GM12878 (cell line): ENCODE data around the gene LCLAT1.

ENCODE experiments used
- BRCA1 ChIP-seq: IDR thresholded peaks from 2 replicates; pipeline ENCODE4 v1.6.1; 2011; ENCODE audit warnings: low read depth, low read length, improper control_type of control experiment
- CEBPB ChIP-seq, 2 experiments: fragments of 150-350 bp in 1 of 2; IDR thresholded peaks; 2 replicates each; pipeline ENCODE4 v1.6.1; 2012 to 2014; ENCODE audit warnings: low read depth in 2 of 2, low read length in 2 of 2, borderline replicate concordance in 1 of 2, inconsistent platforms in 1 of 2
- CREB1 ChIP-seq: IDR thresholded peaks from 2 replicates; pipeline ENCODE4 v1.6.1; 2012; ENCODE audit warnings: low read depth, mild to moderate bottlenecking, inconsistent platforms
- ETV6 ChIP-seq, 2 experiments: fragments of 450-650 bp in 1 of 2; IDR thresholded peaks in 1 of 2; conservative IDR thresholded peaks in 1 of 2; 2 replicates each; pipeline ENCODE4 v1.6.1; 2014; ENCODE audit warnings: antibody characterized with exemption in 1 of 2, borderline replicate concordance in 1 of 2, low read depth in 1 of 2, mild to moderate bottlenecking in 1 of 2, moderate library complexity in 1 of 2
- EZH2 ChIP-seq: IDR thresholded peaks from 2 replicates; pipeline ENCODE4 v1.6.1; 2012; ENCODE audit warnings: low read depth, mild to moderate bottlenecking, control low read depth, inconsistent platforms, low read length, borderline replicate concordance; ENCODE audit not compliant: control insufficient read depth
- MYC ChIP-seq: IDR thresholded peaks from 2 replicates; pipeline ENCODE4 v1.6.1; 2011; ENCODE audit warnings: mild to moderate bottlenecking, low read length, moderate library complexity, inconsistent platforms; ENCODE audit not compliant: insufficient read depth, insufficient replicate concordance, insufficient read length, severe bottlenecking
- ZNF24 ChIP-seq: fragments of 450-650 bp; IDR thresholded peaks from 2 replicates; pipeline ENCODE4 v1.6.1; 2017; ENCODE audit warnings: antibody characterized with exemption, mild to moderate bottlenecking
- TF ChIP-seq, protein P1 (sequence below): fragments of 450-650 bp; conservative IDR thresholded peaks from 2 replicates; pipeline ENCODE4 v1.6.1; 2017; ENCODE audit warnings: mild to moderate bottlenecking, moderate library complexity
- TF ChIP-seq, protein P2 (sequence below), 3 experiments: IDR thresholded peaks in 2 of 3; conservative IDR thresholded peaks in 1 of 3; 2 replicates each; pipeline ENCODE4 v1.5.1; 2011; ENCODE audit warnings: low read depth in 3 of 3, low read length in 3 of 3, mild to moderate bottlenecking in 3 of 3, control low read depth in 2 of 3, moderate library complexity in 2 of 3, inconsistent platforms in 1 of 3, mixed read lengths in 1 of 3; ENCODE audit not compliant: control insufficient read depth in 2 of 3, insufficient read depth in 1 of 3; ENCODE audit errors: extremely low read depth in 1 of 3
- TF ChIP-seq, protein P3 (sequence below): fragments of 450-650 bp; IDR thresholded peaks from 2 replicates; pipeline ENCODE4 v1.6.1; 2016; ENCODE audit warnings: mild to moderate bottlenecking
- TF ChIP-seq, protein P4 (sequence below): IDR thresholded peaks from 2 replicates; pipeline ENCODE4 v1.6.1; 2012; ENCODE audit warnings: low read depth, low read length, improper control_type of control experiment

DNA sequence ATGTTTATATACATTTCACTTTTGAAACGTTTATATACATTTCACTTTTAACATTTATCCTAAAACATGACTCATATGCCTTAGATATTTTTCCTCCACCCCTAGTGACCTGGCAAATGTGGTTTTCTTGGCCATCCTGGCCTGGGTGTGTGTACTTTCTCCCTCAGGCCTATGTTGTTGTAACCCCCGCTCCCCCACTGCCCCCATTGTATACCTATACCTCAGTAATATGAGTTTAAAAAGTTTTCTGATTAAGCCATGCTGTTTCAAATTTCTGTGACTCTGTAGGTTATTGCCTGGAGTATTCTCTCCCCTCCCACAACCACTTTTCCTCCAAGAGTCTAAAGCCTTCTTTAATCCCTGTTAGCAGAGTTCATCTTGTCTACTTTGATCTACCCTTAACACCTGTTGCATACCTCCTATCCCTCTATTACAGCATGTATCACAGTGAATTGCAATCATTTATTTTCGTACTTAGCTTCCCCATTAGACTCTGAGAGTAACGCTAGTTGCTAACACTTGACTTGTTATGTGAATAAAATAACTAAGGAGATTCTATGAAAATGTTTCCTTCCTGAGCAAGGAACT lies 67.9 kb downstream of the LCLAT1 start:
- TF ChIP-seq, protein P1, sequence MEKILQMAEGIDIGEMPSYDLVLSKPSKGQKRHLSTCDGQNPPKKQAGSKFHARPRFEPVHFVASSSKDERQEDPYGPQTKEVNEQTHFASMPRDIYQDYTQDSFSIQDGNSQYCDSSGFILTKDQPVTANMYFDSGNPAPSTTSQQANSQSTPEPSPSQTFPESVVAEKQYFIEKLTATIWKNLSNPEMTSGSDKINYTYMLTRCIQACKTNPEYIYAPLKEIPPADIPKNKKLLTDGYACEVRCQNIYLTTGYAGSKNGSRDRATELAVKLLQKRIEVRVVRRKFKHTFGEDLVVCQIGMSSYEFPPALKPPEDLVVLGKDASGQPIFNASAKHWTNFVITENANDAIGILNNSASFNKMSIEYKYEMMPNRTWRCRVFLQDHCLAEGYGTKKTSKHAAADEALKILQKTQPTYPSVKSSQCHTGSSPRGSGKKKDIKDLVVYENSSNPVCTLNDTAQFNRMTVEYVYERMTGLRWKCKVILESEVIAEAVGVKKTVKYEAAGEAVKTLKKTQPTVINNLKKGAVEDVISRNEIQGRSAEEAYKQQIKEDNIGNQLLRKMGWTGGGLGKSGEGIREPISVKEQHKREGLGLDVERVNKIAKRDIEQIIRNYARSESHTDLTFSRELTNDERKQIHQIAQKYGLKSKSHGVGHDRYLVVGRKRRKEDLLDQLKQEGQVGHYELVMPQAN, result no peak
- no peak for TF ChIP-seq ZNF24
- no peak for TF ChIP-seq BRCA1
- TF ChIP-seq, protein P2, sequence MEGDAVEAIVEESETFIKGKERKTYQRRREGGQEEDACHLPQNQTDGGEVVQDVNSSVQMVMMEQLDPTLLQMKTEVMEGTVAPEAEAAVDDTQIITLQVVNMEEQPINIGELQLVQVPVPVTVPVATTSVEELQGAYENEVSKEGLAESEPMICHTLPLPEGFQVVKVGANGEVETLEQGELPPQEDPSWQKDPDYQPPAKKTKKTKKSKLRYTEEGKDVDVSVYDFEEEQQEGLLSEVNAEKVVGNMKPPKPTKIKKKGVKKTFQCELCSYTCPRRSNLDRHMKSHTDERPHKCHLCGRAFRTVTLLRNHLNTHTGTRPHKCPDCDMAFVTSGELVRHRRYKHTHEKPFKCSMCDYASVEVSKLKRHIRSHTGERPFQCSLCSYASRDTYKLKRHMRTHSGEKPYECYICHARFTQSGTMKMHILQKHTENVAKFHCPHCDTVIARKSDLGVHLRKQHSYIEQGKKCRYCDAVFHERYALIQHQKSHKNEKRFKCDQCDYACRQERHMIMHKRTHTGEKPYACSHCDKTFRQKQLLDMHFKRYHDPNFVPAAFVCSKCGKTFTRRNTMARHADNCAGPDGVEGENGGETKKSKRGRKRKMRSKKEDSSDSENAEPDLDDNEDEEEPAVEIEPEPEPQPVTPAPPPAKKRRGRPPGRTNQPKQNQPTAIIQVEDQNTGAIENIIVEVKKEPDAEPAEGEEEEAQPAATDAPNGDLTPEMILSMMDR (IDR thresholded peaks at IDR 0.05 in 2 of 3, conservative IDR thresholded peaks at IDR 0.05 in 1 of 3; ENCODE audit: control insufficient read depth in 2 of 3, extremely low read depth in 1 of 3, insufficient read depth in 1 of 3, low read depth in 3 of 3, low read length in 3 of 3), result no peak
- no peak for TF ChIP-seq CREB1
- no peak for TF ChIP-seq EZH2
- TF ChIP-seq ETV6 (conservative IDR thresholded peaks at IDR 0.05 in 1 of 2, IDR thresholded peaks at IDR 0.05 in 1 of 2; ENCODE audit: borderline replicate concordance in 1 of 2, low read depth in 1 of 2), result no peak
- TF ChIP-seq, protein P3, sequence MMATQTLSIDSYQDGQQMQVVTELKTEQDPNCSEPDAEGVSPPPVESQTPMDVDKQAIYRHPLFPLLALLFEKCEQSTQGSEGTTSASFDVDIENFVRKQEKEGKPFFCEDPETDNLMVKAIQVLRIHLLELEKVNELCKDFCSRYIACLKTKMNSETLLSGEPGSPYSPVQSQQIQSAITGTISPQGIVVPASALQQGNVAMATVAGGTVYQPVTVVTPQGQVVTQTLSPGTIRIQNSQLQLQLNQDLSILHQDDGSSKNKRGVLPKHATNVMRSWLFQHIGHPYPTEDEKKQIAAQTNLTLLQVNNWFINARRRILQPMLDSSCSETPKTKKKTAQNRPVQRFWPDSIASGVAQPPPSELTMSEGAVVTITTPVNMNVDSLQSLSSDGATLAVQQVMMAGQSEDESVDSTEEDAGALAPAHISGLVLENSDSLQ, result no peak
- TF ChIP-seq CEBPB (IDR thresholded peaks at IDR 0.05; ENCODE audit: borderline replicate concordance in 1 of 2, low read depth in 2 of 2, low read length in 2 of 2), result no peak
- TF ChIP-seq MYC, result no peak
- TF ChIP-seq, protein P4, sequence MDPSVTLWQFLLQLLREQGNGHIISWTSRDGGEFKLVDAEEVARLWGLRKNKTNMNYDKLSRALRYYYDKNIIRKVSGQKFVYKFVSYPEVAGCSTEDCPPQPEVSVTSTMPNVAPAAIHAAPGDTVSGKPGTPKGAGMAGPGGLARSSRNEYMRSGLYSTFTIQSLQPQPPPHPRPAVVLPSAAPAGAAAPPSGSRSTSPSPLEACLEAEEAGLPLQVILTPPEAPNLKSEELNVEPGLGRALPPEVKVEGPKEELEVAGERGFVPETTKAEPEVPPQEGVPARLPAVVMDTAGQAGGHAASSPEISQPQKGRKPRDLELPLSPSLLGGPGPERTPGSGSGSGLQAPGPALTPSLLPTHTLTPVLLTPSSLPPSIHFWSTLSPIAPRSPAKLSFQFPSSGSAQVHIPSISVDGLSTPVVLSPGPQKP, result no peak
